Ovary (tissue), 3 donors: ENCODE results near the gene RPL27A.

Experiments used
- POLR2A ChIP-seq: fragments of 450-650 bp; IDR thresholded peaks from one replicate; pipeline ENCODE4 v1.6.1; 2017; ENCODE audit warnings: antibody characterized with exemption, mild to moderate bottlenecking, moderate library complexity
- TF ChIP-seq, protein P1 (sequence below), 3 donors: fragments of 450-650 bp in 2 of 3; fragments of 200-600 bp in 1 of 3; IDR thresholded peaks; one replicate each; pipeline versions ENCODE4 v1.5.1 to v1.8.0; 2016 to 2022; ENCODE audit warnings: antibody characterized with exemption in 3 of 3, mild to moderate bottlenecking in 1 of 3
- donor health status: DM: no; HTN: no; CAD: no.

DNA sequence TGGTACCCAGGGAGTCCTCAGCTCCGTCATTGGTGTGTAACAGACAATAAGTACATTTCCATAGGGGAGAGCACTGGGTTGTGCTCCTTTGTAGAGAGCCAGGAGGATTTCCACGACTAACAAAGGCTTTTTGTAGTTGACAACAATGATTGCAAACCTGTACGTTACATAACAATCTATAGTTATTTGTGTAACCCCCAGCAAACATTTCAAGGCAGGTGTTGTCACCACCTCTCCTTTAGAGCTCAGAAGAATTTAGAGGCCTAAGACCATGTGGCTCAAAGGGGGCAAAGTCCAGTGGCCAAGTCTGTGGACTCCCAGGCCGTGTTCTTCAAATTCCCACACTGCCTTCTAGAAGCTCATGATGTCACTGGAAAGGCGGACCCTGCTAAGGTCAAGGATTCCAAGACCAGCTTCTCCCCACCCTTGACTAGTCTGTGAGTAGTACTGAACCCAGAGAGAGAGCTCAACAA is 15.8 kb downstream of the RPL27A start:
- TF ChIP-seq, protein P1, sequence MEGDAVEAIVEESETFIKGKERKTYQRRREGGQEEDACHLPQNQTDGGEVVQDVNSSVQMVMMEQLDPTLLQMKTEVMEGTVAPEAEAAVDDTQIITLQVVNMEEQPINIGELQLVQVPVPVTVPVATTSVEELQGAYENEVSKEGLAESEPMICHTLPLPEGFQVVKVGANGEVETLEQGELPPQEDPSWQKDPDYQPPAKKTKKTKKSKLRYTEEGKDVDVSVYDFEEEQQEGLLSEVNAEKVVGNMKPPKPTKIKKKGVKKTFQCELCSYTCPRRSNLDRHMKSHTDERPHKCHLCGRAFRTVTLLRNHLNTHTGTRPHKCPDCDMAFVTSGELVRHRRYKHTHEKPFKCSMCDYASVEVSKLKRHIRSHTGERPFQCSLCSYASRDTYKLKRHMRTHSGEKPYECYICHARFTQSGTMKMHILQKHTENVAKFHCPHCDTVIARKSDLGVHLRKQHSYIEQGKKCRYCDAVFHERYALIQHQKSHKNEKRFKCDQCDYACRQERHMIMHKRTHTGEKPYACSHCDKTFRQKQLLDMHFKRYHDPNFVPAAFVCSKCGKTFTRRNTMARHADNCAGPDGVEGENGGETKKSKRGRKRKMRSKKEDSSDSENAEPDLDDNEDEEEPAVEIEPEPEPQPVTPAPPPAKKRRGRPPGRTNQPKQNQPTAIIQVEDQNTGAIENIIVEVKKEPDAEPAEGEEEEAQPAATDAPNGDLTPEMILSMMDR (IDR thresholded peaks at IDR 0.05), result no peak
- TF ChIP-seq POLR2A, result no peak
